Activated T-cell treated with anti-CD3 and anti-CD28 coated beads, Interleukin-2, amount 50 U/mL, for 24 hours (primary cell): ENCODE results near the gene SEPTIN8.

ENCODE experiments used
- DNase-seq: peaks from one replicate; pipeline ENCODE4 v3.0.0-alpha.2; 2020
- H3K27ac Mint-ChIP-seq: 2 replicates; pipeline ENCODE4 v1.8.0; 2020; ENCODE audit warnings: mild to moderate bottlenecking, mixed read lengths
- H3K27me3 Mint-ChIP-seq: 2 replicates; pipeline ENCODE4 v1.8.0; 2020; ENCODE audit warnings: mixed read lengths
- H3K36me3 Mint-ChIP-seq: 2 replicates; pipeline ENCODE4 v1.8.0; 2020; ENCODE audit warnings: low read depth, mixed read lengths
- H3K4me1 Mint-ChIP-seq: 2 replicates; pipeline ENCODE4 v1.8.0; 2020; ENCODE audit warnings: low read depth, mixed read lengths
- H3K4me3 Mint-ChIP-seq: 2 replicates; pipeline ENCODE4 v1.8.0; 2020; ENCODE audit warnings: mild to moderate bottlenecking, moderate library complexity, mixed read lengths
- H3K9me3 Mint-ChIP-seq: 2 replicates; pipeline ENCODE4 v1.8.0; 2020; ENCODE audit warnings: mixed read lengths

The SEPTIN8 gene

GRCh38 chr5:132744659-132745058 lies 32.4 kb downstream of the SEPTIN8 start:
- Mint-ChIP-seq H3K27ac (no peak overlapping the region), H3K9me3 (no peaks in the 10 kb centered on the region), H3K27me3 (no peaks in the 10 kb centered on the region), H3K4me1 (peaks cover 6% of the 10 kb centered on the region), H3K4me3 (no peak overlapping the region), H3K36me3 (peaks cover 11% of the 10 kb centered on the region)
- no peak for DNase-seq

GRCh38 chr5:132742626-132743025 lies 34.4 kb downstream of the SEPTIN8 start:
- Mint-ChIP-seq H3K9me3 (no peaks in the 10 kb centered on the region), H3K27me3 (no peaks in the 10 kb centered on the region), H3K36me3 (no peaks in the 10 kb centered on the region), H3K4me1 (peaks cover 10% of the 10 kb centered on the region), H3K27ac (no peak overlapping the region), H3K4me3 (no peak overlapping the region)
- no peak for DNase-seq

DNA sequence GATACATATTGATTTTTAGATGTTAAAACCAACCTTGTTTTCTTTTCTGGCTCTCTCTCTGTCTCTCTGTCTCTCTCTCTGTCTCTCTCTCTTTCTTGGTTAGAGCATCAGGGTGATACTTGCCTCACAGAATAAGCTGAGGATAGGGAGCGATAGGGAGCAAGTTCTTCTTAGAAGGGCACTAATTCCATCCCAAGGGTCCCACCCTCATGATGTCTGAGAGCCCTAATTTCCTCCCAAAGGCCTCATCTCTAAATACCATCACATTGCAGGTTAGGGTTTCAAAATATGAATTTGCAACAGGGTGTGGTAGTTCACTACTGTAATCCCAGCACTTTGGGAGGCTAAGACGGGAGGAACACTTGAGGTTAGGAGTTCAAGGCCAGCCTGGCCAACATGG lies 34.9 kb downstream of the SEPTIN8 start:
- no peak for DNase-seq
- Mint-ChIP-seq H3K4me3 (no peak overlapping the region), H3K36me3 (no peaks in the 10 kb centered on the region), H3K27me3 (no peaks in the 10 kb centered on the region), H3K4me1 (peaks cover 13% of the 10 kb centered on the region), H3K27ac (no peak overlapping the region), H3K9me3 (no peaks in the 10 kb centered on the region)

GRCh38 chr5:132739232-132739631 lies 37.8 kb downstream of the SEPTIN8 start:
- no peak for DNase-seq
- no peaks in the 10 kb centered on the region for H3K36me3 Mint-ChIP-seq
- no peak overlapping the region for H3K4me3 Mint-ChIP-seq
- H3K9me3 Mint-ChIP-seq = no peaks in the 10 kb centered on the region
- H3K27me3 Mint-ChIP-seq = no peaks in the 10 kb centered on the region
- no peak overlapping the region for H3K27ac Mint-ChIP-seq
- H3K4me1 Mint-ChIP-seq = peaks cover 30% of the 10 kb centered on the region

- peak overlapping the region; percentile 93 for H3K27ac Mint-ChIP-seq
- H3K36me3 Mint-ChIP-seq = peaks cover 9% of the 10 kb centered on the region
- H3K4me1 Mint-ChIP-seq = peaks cover 35% of the 10 kb centered on the region
- DNase-seq = no peak
- peak overlapping the region; percentile 86 for H3K4me3 Mint-ChIP-seq
- H3K9me3 Mint-ChIP-seq = no peaks in the 10 kb centered on the region
- H3K27me3 Mint-ChIP-seq = no peaks in the 10 kb centered on the region
These were observed 38.9 kb downstream of the SEPTIN8 start for GRCh38 chr5:132737982-132738681.

GRCh38 chr5:132736853-132737833 lies 39.9 kb downstream of the SEPTIN8 start, which contains the start of gene KIF3A:
TSS of gene KIF3A (minus strand) at chr5:132737546. CDS start at chr5:132737419, 127 bp downstream.
- peak; percentile 99 for DNase-seq
- Mint-ChIP-seq H3K36me3 (peaks cover 12% of the 10 kb centered on the region), H3K27me3 (no peaks in the 10 kb centered on the region), H3K4me1 (peaks cover 35% of the 10 kb centered on the region), H3K27ac (peak within 1 kb of the TSS; percentile 93), H3K4me3 (peak within 1 kb of the TSS; percentile 86), H3K9me3 (no peaks in the 10 kb centered on the region)

DNA sequence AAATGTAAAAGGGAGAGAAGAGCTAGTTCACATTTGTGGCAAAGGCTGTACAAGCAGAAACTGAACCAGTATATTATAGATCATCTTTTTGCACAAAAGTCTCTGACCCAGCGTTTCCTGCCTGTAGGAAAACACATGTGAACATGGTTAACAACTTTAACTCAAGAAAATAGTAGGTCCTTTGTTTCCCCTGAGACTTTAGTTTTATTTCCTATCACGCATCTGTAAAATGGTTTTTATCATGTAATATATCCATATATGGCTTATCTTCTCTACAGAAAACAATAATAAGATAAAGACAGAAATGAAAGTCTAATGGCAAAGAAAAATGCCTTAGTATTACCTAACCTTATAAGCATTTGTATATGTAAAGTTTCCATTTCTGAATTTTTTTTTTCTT lies 42.4 kb downstream of the SEPTIN8 start:
- Mint-ChIP-seq H3K4me1 (peaks cover 37% of the 10 kb centered on the region), H3K36me3 (peaks cover 24% of the 10 kb centered on the region), H3K9me3 (no peaks in the 10 kb centered on the region), H3K27me3 (no peaks in the 10 kb centered on the region), H3K27ac (no peak overlapping the region), H3K4me3 (no peak overlapping the region)
- DNase-seq = no peak

DNA sequence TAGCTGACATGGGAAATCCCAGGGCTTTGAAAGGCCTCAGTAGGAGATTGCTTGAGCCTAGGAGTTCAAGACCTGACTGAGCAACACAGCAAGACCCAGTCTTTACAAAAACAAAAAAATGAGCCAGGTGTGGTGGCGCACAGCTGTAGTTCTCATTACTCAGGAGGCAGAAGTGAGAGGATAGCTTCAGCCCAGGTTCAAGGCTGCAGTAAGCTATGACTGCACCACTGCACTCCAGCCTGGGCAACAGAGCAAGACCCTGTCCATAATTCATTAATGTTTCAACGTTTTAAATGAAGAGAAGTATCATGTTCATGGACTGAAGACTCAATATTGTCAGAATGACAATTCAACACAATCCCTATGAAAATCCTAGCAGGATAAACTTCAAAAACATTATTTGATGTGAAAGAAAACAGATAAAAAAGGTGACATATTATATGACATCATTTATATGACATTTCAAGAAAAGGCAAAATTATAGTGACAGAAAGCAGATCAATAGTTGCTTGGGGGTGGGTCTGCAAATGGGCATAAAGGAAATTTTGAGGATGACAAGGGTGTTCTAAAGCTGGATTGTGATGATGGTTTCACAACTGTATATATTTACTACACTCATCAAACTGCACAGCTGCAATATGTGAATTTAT lies 43.4 kb downstream of the SEPTIN8 start:
- DNase-seq = no peak
- Mint-ChIP-seq H3K9me3 (no peaks in the 10 kb centered on the region), H3K27me3 (no peaks in the 10 kb centered on the region), H3K27ac (no peak overlapping the region), H3K36me3 (peaks cover 30% of the 10 kb centered on the region), H3K4me3 (no peak overlapping the region), H3K4me1 (peaks cover 37% of the 10 kb centered on the region)

- Mint-ChIP-seq H3K9me3 (no peaks in the 10 kb centered on the region), H3K4me1 (peaks cover 12% of the 10 kb centered on the region), H3K4me3 (no peak overlapping the region), H3K27ac (no peak overlapping the region), H3K36me3 (peaks cover 48% of the 10 kb centered on the region), H3K27me3 (no peaks in the 10 kb centered on the region)
- DNase-seq = no peak
These were observed 47.1 kb downstream of the SEPTIN8 start for GRCh38 chr5:132729896-132730295.

DNA sequence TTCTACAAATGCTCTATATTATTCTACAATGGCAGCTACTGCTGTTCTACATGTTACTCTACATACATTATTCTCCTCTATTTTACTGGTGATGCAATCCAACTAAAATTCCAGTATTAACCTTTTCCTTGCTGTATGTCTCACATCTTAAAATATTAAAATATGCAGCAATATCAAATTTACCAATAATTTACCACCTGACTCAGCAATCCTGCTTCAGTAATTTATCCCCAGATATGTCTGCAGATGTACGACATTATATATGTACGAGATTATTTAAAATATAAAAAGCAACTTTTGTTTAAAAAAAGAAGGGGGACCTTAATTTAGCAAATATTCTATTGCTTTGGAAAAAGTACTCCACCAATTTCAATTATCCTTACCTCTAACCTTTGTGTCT lies 51.3 kb downstream of the SEPTIN8 start:
- Mint-ChIP-seq H3K4me3 (no peak overlapping the region), H3K27ac (no peak overlapping the region), H3K4me1 (peaks cover 5% of the 10 kb centered on the region)

DNA sequence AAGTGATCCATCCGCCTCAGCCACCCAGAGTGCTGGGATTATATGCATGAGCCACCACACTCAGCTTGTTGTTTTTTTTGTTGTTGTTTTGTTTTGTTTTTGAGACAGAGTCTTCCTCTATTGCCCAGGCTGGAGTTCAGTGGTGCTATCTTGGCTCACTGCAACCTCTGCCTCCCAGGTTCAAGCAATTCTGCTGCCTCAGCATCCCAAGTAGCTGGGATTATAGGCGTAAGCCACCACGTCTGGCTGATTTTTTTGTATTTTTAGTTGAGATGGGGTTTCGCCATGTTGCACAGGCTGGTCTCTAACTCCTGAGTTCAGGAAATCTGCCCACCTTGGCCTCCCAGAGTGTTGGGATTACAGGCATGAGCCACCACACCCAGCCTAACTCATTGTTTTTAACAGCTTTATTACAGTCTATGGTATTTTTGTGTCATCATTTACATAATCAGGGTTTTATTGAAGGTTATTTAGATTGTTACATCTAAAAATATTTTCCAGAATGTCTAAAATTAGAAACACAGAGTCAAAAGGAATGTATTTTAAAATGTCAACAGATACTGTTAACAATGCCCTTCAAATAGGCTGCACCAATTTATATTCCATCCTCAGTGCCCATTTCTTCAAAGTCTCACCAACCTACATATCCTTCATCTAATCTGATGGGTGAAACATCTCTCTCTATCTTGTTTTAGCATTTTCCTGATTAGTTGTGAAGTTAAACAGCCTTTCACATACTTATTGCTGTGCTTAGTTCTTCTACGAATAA lies 58.3 kb downstream of the SEPTIN8 start:
- Mint-ChIP-seq H3K36me3 (peaks cover 40% of the 10 kb centered on the region), H3K9me3 (no peaks in the 10 kb centered on the region), H3K27ac (no peak overlapping the region), H3K4me1 (peaks cover 12% of the 10 kb centered on the region), H3K27me3 (no peaks in the 10 kb centered on the region), H3K4me3 (no peak overlapping the region)
- DNase-seq = no peak

More for the DNA sequence above, 51.3 kb downstream of the SEPTIN8 start:
- no peaks in the 10 kb centered on the region for H3K27me3 Mint-ChIP-seq
- H3K9me3 Mint-ChIP-seq = no peaks in the 10 kb centered on the region
- H3K36me3 Mint-ChIP-seq = peaks cover 50% of the 10 kb centered on the region
- no peak for DNase-seq

DNA sequence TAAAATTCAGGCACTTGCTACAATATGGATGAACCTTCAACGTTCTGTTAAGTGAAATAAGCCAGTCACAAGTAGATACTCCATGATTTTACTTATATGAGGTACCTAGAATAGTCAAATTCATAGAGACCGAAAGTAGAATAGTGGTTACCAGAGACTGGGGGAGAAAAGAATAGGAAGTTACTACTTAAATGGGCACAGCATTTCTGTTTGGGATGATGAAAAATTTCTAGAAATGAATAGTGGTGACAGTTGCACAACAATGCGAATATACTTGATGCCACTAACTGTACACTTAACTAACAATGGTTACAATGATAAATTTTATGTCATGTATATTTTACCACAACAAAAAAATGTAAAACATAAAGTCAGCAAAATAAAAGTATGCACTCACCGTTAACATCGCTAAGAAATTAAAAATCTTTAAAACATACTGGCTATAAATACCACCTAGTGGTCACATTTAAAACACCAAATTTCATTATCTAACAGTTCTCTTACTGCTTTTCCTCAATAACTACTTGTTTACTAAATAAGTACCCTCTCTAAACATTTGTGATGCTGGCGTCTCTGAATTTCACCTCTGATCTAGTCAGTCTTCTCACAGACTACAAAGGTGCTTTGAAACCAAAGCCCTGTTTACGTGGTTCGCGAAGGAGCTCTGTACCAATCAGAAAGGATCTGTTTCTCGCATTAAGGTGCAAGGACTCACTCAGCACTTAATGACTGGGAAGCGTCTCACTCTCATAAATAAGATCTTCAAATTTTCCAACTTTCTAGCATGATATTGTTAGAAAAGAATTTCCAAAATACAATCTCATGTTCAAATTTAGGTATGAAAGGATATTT lies 62.4 kb downstream of the SEPTIN8 start:
- Mint-ChIP-seq H3K27me3 (no peaks in the 10 kb centered on the region), H3K36me3 (peaks cover 29% of the 10 kb centered on the region), H3K9me3 (no peaks in the 10 kb centered on the region), H3K27ac (no peak overlapping the region), H3K4me3 (no peak overlapping the region), H3K4me1 (peaks cover 12% of the 10 kb centered on the region)
- DNase-seq = no peak

GRCh38 chr5:132708645-132709044 lies 68.4 kb downstream of the SEPTIN8 start:
- no peaks in the 10 kb centered on the region for H3K9me3 Mint-ChIP-seq
- no peak for DNase-seq
- no peaks in the 10 kb centered on the region for H3K4me1 Mint-ChIP-seq
- H3K36me3 Mint-ChIP-seq = peaks cover 22% of the 10 kb centered on the region
- no peak overlapping the region for H3K4me3 Mint-ChIP-seq
- H3K27ac Mint-ChIP-seq = no peak overlapping the region
- H3K27me3 Mint-ChIP-seq = no peaks in the 10 kb centered on the region
